GM21529 (cell line): ENCODE results near the gene ATP6AP1.

ENCODE experiments used
- ATAC-seq: cut with Tn5 transposase; IDR thresholded peaks from one replicate; pipeline ENCODE4 v1.9.1; 2021; ENCODE audit not compliant: unreplicated experiment

ATP6AP1 gene

DNA sequence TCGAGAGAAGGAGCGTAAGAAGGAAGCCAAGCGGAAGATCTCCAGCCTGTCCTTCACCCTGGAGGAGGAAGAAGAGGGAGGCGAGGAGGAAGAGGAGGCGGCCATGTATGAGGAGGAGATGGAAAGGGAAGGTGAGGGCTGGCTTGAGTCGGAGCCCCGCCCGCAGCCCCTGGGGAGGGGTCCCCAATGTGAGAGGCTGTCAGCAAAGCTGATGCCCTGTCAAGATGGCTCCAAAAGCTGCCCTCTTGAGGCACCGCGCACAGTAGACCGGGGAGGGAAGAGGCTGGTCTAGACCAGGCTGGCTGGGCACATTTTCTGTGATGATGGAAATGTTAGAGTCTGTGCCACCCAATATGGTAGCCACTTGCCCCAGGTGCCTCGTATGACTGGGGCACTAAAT lies 18.0 kb downstream of the ATP6AP1 start:
- ATAC-seq, result no peak

DNA sequence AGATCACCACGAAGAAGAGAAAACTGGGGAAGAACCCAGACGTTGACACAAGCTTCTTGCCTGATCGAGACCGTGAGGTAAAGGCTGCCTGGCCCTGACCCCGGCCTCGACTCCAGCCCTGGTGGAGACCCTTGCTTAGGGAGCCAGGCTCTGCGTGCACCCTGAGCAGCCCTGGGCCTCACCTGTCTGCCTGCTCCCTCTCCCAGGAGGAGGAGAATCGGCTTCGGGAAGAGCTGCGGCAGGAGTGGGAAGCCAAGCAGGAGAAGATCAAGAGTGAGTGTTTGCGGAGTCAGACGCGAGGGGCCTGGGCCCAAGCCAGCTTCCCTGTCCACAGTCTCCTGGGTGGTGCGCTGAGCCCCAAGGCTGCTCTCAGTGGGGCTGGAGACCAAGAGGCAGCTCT lies 20.0 kb downstream of the ATP6AP1 start:
- no peak for ATAC-seq

DNA sequence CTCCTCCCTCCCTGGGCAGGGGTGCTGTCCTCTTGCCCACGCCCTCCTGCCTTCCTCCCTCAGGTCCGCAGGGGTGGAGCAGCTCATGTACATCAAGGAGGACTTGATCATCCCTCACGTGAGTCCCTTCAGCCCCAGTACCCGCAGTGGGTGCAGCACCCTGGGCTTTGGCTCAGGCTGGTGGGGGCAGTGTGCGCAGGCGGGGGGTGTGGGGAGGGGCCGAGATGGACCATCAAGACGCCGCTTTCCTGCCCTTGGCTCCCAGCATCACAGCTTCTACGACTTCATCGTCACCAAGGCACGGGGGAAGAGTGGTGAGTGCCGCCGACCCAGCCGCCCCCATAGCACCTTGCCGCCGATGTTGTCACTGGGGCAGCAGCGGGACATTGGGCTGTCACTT lies 21.1 kb downstream of the ATP6AP1 start:
- ATAC-seq, result no peak

DNA sequence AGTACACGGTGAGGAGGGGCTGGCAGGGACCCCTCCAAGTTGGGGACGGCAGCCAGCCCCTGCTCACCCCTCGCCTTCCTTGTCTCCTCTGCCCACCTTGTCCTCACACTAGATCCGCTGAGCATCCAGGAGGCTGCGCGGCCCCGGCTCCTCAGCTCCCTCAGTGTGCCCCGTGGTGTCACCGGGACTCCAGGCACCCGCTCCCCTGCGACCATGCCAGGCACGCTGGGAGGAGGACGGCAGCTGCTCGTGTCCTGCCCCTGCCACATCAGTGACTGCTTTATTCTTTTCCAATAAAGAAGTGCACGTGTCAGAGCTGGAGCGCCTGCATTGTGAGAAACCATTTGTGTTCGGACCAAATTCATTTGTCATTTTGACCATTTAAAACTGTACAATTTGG lies 21.8 kb downstream of the ATP6AP1 start:
- ATAC-seq, result no peak

DNA sequence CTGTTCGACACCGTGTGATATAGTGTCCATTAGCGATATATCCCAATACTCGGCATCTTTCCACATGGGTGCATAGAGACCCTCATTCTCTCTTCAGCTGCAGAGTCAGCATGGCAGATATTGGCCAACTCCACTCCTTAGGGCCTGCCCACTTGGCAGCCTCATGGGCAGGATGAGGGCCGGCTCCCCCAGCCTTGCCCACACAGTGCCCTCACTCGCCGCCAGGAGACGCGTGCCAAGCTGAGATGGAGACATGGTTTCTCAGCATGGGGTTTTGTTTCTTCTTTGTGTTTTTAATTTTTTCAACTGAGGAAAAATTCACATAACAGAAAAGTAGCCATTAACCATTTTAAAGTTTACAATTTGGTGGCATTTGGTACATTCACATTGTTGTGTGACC lies 24.3 kb downstream of the ATP6AP1 start:
- no peak for ATAC-seq

DNA sequence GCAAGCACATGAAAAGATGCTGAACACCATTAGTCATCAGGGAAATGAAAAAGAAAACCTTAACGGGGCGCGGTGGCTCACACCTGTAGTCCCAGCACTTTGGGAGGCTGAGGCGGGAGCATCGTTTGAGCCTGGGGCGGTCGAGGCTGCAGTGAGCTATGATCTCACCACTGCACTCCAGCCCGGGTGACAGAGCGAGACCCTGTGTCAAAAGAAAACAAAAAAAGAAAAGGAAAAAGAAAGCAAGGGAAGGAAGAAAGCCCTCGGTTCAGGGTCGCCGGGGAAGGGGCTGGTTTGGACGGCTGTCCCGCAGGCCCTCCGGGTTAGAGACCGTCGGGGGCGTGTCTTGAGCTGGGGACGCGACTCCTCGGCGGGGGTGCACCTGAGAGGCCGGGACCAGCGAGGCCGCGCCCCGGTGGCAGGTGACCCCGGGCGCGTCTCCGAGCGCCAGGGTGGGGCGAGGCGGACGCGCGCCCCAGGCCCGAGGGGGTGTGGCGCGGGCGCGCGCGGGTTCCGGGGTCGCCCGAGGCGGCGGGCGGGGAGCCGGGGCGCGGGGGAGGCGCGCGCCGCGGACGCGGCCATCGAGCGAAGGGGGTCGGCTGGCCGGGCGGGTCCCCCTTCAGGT lies 29.1 kb downstream of the ATP6AP1 start:
- ATAC-seq, result peak; percentile 54

DNA sequence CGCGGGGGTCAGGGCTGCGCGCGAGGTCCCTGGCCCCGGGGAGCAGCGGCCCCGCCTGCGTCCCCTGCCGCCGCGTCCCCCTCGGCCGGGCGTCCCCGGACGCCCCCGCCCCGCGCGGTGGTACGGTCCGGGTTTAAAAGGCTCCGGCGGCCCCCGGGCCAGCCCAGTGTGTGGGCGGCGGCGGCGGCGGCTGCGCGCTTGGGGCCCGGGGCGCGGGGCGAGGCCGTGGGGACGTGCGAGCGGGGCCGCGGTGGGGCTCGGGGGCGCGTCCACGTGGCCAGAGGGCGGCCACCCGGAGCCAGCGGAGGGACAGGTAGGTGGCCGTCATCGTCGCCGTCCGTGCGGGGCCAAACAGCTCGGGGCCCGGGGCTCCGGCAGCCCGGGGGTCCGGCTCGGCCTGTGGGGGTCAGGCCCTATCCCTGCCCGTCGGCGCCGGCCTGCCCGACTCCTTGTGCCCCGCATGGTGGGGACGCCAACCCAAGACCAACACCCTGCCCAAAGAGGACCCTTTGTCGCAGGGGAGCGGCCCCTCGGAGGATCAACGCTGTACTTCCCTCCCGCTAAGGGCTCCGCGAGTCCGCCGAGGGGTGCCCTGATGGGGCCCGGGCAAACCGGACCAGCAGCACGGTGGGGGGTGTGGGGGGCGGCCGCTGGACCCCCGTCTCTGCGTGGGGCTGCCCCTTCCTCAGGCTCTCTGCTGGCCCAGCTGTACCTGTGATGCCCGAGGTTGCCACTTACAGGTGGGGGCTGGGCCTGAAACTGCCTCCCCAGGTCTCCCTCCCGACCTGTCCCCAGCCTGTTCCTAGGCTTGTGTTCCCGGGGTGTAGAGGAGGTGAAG lies 29.9 kb downstream of the ATP6AP1 start, which contains the start of gene PLXNA3:
PLXNA3 (plus strand) TSS at position 166 of the 838 bp plus-strand sequence. CDS start 1,903 bp downstream, outside the sequence.
- ATAC-seq, result peak; percentile 56

DNA sequence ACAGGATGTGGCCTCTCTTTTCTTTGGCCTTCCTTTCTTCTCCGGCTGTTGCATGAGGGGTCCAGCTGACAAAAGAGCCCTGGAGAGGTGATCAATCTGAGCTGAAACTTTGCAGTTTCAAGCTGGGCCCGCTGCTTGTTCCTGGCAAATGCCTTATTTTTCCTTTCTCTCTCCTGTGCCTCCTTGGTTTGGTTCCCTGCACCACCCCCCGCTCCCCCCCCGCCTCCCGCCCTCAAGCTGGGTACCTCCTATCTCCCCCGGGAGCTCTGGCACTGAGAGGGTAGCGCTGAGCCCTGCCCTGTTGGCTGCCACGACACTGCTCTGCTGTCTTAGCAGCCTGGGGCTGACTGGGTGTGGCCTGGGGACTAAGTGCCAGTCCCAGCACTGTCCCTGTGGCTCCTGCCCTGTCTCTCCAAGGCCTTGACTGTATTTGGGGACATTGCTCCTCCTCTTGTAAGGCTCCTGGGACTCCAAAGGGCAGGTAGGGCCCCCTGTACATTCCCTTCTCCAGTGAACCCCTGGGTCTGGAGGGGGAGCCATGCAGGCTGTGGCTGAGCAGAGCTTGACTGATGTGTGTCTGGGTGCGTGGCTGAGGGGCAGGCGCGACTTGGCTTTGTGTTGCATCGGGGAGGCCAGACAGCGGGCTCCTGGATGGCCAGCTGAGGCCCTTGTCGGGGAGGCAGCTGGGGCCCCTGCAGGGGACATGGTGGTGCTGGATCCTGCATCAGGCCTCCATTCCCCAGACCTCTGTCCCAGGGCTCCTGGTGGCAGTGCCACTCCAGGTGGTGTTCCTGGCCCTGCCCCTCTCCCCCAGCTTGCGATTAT lies 30.7 kb downstream of the ATP6AP1 start:
- no peak for ATAC-seq

DNA sequence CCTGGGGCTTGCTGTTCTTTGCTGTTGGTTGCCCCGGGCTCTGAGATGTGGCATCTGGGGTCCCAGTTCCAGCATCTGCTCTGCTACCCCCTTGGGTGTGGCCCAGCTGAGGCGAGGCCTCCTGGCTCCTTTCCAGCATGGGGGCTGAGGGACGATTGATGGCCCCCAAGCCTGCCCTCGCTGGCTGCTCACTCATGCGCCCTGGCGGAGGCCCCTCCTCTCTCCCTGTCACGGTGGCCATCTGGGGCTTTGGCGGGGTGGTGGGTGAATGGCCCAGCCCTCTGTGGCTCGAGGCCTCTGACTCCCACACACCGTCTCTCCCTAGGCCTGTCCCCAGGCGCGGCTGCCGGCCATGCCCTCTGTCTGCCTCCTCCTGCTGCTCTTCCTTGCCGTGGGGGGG lies 31.4 kb downstream of the ATP6AP1 start:
- ATAC-seq, result no peak

DNA sequence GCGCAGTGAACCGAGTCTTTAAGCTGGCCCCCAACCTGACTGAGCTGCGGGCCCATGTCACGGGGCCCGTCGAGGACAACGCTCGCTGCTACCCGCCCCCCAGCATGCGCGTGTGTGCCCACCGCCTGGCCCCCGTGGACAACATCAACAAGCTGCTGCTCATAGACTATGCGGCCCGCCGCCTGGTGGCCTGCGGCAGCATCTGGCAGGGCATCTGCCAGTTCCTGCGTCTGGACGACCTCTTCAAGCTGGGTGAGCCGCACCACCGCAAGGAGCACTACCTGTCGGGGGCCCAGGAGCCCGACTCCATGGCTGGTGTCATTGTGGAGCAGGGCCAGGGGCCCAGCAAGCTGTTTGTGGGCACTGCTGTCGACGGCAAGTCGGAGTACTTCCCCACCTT lies 31.8 kb downstream of the ATP6AP1 start:
- no peak for ATAC-seq

DNA sequence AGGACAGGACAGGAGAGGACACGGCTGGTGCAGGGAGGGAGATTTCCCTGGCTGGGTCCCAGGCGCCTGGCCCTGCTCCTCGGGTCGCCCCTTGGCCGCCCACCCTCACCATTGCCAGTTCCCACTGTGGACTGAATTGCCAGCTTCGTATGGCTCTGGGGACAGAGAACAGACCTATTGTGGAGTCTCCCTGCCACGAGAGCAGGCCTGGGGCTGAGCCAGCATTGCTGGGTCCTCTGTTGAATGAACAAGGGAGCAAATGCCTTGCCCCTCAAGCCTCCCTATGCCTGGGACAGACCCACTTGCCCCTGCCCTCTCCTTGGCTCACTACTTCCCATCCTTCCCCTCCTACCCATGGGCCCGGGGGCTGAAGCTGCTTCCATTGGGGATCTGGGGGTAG lies 33.9 kb downstream of the ATP6AP1 start:
- no peak for ATAC-seq

DNA sequence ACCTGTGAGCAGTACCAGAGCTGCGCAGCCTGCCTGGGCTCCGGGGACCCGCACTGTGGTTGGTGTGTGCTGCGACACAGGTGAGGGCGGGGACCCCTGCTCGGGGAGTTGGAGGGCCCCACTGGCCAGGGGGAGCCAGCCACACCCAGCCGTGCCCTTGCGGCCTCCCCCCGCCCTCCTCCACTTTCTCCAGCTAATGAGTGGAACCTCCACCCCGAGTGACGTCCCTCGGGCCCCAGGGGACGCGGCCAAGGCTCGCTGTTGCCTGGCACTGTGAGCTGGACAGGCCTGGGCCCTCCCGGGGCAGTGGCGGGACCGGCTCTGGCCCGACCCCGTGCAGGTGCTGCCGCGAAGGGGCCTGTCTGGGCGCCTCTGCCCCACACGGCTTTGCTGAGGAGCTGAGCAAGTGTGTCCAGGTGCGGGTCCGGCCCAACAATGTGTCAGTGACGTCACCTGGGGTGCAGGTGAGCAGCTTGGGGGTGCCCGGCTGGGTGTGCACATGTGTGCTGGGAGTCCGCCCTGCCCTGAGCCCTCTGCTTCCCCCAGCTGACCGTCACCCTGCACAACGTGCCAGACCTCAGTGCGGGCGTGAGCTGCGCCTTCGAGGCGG lies 35.2 kb downstream of the ATP6AP1 start:
- no peak for ATAC-seq

DNA sequence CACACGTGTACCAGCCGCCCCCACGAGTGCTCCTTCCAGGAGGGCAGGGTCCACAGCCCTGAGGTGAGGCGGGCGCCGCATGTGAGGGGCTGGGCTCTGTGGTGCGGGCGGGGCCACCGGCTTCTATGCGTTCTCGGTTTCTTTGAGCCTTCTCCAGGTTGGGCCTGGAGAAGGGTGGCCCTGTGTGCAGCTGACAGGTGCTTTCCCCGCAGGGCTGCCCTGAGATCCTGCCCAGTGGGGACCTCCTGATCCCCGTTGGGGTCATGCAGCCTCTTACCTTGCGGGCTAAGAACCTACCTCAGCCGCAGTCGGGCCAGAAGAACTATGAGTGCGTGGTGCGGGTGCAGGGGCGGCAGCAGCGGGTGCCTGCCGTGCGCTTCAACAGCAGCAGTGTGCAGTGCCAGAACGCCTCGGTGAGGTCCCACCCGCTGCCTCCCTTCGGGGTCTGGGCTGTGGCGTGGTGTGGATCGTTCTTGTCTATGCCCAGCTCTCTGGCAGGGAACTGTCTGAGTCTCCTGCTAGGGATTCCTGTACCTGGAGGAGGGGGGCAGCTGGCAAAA lies 36.4 kb downstream of the ATP6AP1 start:
- no peak for ATAC-seq

DNA sequence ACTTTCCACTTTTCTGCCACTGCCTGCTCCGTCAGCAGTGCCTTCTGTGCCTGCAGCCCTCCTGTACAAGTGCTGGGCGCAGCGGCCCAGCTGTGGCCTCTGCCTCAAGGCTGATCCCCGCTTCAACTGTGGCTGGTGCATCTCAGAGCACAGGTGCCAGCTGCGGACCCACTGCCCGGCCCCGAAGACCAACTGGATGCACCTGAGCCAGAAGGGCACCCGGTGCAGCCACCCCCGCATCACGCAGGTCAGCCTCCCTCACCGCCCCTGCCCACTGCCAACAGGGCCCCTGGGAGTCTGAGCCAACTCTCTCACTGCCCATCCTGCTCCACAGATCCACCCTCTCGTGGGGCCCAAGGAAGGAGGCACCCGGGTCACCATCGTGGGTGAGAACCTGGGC lies 37.1 kb downstream of the ATP6AP1 start:
- ATAC-seq, result no peak

DNA sequence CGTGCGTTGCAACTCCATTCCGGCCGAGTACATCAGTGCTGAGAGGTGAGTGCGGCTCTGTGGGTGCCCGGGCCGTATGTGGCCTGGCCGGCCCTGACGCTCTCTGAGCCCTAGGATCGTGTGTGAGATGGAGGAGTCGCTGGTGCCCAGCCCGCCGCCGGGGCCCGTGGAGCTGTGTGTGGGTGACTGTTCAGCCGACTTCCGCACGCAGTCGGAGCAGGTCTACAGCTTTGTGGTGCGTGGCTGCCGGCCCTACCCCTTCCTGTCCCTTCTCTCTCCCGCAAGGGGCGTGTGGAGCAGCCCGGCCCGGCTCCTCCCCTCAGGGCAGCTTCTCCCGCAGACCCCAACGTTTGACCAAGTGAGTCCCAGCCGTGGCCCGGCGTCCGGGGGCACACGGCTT lies 37.6 kb downstream of the ATP6AP1 start:
- no peak for ATAC-seq

DNA sequence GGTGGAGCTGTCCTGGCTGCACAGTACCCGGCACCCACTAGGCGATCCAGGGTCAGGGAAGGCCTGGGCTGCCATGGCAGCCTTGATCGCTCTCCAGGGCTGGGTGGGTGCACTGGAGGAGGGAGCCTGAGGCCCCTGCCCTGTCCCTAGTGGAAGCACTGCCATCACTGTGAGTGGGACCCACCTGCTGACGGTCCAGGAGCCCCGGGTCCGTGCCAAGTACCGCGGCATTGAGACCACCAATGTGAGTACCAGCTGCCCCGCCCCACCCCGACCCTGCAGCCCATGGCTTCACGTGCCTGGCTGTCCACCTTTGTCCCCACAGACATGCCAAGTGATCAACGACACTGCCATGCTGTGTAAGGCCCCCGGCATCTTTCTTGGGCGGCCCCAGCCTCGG lies 38.4 kb downstream of the ATP6AP1 start:
- ATAC-seq, result no peak

DNA sequence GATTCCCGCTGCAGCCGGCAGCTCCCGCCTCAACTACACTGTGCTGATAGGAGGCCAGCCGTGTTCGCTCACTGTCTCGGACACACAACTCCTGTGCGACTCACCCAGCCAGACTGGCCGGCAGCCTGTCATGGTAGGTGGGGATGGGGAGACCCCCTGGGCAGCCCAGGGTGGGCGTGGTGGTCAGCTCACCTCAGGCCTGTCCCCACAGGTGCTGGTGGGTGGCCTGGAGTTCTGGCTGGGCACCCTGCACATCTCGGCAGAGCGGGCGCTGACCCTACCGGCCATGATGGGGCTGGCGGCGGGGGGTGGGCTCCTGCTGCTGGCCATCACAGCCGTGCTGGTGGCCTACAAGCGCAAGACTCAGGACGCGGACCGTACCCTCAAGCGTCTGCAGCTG lies 39.1 kb downstream of the ATP6AP1 start:
- ATAC-seq, result no peak

DNA sequence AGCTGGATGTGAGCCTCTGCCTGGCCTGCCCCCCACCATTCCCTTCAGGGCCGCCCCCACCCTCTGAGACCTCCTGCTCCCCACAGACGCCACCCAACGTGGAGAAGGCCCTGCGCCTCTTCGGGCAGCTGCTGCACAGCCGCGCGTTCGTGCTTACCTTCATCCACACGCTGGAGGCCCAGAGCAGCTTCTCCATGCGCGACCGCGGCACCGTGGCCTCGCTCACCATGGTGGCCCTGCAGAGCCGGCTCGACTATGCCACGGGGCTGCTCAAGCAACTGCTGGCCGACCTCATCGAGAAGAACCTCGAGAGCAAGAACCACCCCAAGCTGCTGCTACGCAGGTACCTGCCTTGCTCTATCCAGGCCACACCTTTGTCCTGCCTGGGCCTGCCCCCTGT lies 39.7 kb downstream of the ATP6AP1 start:
- no peak for ATAC-seq

DNA sequence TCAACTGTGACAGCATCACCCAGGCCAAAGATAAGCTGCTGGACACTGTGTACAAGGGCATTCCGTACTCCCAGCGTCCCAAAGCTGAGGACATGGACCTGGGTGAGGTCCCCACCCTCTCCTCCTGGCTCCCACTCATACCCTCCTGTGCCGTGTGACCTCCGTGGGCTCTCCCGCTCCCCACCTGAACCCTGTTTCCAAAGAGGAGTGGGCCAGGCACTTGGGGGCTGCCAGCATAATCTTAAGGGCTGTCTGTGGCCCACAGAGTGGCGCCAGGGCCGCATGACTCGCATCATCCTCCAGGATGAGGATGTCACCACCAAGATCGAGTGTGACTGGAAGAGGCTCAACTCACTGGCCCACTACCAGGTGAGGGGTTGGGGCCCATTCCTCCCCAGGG lies 40.6 kb downstream of the ATP6AP1 start:
- ATAC-seq, result no peak

DNA sequence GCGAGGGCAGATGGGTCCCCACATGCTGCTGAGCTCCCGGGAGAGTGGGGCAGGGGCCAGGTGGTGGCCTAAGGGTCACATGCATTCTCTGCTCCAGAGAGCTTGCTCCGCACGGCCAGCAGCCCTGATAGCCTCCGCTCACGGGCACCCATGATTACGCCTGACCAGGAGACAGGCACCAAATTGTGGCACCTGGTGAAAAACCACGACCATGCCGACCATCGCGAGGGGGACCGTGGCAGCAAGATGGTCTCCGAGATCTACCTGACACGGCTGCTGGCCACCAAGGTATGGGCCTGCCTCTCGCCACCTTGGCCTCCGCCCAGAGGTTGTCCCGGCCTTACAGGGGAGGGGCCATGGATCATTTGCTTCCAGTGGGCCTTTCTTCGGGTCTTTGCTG lies 41.4 kb downstream of the ATP6AP1 start:
- ATAC-seq, result no peak

DNA sequence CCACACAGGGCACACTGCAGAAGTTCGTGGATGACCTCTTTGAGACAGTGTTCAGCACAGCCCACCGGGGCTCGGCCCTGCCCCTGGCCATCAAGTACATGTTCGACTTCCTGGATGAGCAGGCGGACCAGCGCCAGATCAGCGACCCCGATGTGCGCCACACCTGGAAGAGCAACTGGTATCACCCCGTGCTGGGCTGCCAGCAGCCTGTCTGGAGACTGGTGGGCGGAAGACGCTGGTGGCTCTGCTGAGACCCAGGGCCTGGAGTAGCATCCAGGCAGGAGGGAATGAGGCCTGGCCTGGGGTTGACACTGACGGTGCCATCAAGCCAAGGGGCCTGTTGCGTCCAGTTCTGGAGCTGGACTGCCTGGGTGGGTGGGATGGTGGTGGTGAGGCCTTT lies 42.0 kb downstream of the ATP6AP1 start:
- no peak for ATAC-seq
